Measurements from ENCODE around the gene STAG1. TPM values are rescaled to one million over a fixed set of nuclear protein-coding genes. Genes with fewer than 3 reads are reported as not detected.
"Not testable (repeated sequence)": the region's sequence is repeated elsewhere in the genome, so short reads cannot be mapped to it uniquely, and the experiment has no call there.

The STAG1 gene
- total RNA-seq, 4 donors from 2014 or later: 32.6 to 44.0 (median 40.5) TPM

DNA sequence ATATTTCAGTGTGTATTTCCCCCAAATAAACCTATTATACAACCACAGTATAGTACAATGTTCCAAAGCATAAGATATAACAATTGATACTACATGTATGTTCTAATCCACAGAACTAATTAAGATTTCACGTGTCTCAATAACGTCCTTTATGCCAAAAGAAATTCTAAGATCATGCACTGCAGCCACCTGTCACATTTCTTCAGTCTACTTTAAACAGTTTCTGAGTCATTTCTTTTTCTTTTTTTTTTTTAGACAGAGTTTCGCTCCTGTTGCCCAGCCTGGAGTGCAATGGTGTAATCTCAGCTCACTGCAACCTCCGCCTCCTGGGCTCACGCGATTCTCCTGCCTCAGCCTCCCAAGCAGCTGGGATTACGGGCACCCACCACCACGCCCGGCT lies 190.2 kb downstream of the STAG1 start:
- TF ChIP-seq EP300 (IDR thresholded peaks at IDR 0.05) (no peak), POLR2AphosphoS5 (IDR thresholded peaks at IDR 0.05) (no peak), POLR2A (IDR thresholded peaks at IDR 0.05; ENCODE audit: low read depth) (no peak)
- TF ChIP-seq, protein P1, sequence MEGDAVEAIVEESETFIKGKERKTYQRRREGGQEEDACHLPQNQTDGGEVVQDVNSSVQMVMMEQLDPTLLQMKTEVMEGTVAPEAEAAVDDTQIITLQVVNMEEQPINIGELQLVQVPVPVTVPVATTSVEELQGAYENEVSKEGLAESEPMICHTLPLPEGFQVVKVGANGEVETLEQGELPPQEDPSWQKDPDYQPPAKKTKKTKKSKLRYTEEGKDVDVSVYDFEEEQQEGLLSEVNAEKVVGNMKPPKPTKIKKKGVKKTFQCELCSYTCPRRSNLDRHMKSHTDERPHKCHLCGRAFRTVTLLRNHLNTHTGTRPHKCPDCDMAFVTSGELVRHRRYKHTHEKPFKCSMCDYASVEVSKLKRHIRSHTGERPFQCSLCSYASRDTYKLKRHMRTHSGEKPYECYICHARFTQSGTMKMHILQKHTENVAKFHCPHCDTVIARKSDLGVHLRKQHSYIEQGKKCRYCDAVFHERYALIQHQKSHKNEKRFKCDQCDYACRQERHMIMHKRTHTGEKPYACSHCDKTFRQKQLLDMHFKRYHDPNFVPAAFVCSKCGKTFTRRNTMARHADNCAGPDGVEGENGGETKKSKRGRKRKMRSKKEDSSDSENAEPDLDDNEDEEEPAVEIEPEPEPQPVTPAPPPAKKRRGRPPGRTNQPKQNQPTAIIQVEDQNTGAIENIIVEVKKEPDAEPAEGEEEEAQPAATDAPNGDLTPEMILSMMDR (IDR thresholded peaks at IDR 0.05): no peak
- H3K4me3 ChIP-seq: no peak overlapping the region

DNA sequence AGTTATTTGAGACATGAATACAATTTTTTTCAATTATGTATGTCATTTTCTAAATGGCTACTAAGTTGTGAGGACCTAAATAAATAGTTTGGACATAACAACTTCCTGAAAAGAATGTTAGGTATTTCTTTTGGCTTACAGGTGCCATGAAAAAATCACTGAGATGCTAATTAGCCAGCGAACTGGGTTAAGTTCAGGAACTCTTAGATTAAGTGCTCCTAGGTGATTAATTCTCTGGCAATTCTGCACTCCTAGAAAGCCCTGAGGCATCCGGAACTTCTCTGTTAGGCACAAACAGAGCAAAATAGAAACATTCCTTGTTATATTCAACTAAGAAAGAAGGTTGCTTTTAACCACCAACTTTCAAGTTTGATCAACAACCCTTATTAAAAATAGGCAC lies 192.3 kb downstream of the STAG1 start:
- 86% methylated on average over 2 of the region's 2 CpGs for WGBS
- no peak for DNase-seq (ENCODE audit: extremely low spot score)
- H3K27me3 ChIP-seq: no peaks in the 10 kb centered on the region
- H3K4me3 ChIP-seq: no peak overlapping the region
- TF ChIP-seq POLR2AphosphoS5 (IDR thresholded peaks at IDR 0.05) (no peak), POLR2A (IDR thresholded peaks at IDR 0.05; ENCODE audit: low read depth) (no peak), EP300 (IDR thresholded peaks at IDR 0.05) (no peak)
- TF ChIP-seq, protein P1 (IDR thresholded peaks at IDR 0.05): no peak
- no peaks in the 10 kb centered on the region for H3K9me3 ChIP-seq
- no peaks in the 10 kb centered on the region for H3K4me1 ChIP-seq
- no peaks in the 10 kb centered on the region for H3K36me3 ChIP-seq
- intact Hi-C loops (cut with DNase I): no loop called here
- H3K27ac ChIP-seq (replicated peaks in 1 of 4): no peak overlapping the region

More for the DNA sequence above, 190.2 kb downstream of the STAG1 start:
- no peak for DNase-seq (ENCODE audit: extremely low spot score)
- WGBS: 94% methylated on average over 9 of the region's 9 CpGs
- Histone ChIP-seq H3K27ac (replicated peaks in 1 of 4) (no peak overlapping the region), H3K9me3 (no peaks in the 10 kb centered on the region), H3K36me3 (peaks cover 0 to 4% (median 0%) of the 10 kb centered on the region in 4 donors), H3K27me3 (no peaks in the 10 kb centered on the region), H3K4me1 (no peaks in the 10 kb centered on the region)
- intact Hi-C loops (cut with DNase I): no loop called here

DNA sequence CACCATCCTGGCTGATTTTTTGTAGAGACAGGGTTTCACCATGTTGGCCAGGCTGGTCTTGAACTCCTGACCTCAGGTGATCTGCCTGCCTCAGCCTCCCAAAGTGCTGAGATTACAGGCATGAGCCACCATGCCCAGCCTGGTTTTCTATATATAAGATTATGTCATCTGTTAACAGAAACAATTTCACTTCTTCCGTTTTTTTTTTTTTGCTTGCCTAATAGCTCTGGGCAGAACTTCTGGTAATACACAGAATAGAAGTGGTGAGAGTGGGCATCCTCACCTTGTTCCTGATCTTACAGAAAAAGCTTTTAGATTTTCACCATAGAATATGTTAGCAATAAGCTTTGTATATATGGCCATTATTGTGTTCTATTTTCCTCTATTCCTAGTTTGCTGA lies 202.7 kb downstream of the STAG1 start:
- H3K9me3 ChIP-seq; intact Hi-C loops (cut with DNase I): not testable (repeated sequence)
- 81% methylated on average over 1 of the region's 1 CpG for WGBS

GRCh38 chr3:136547293-136547692 lies 204.9 kb downstream of the STAG1 start:
- intact Hi-C loops (cut with DNase I): no loop called here
- Histone ChIP-seq H3K4me1 (no peaks in the 10 kb centered on the region), H3K4me3 (no peak overlapping the region), H3K27ac (replicated peaks in 1 of 4) (no peak overlapping the region), H3K9me3 (no peaks in the 10 kb centered on the region), H3K27me3 (no peaks in the 10 kb centered on the region), H3K36me3 (peaks cover 0 to 4% (median 0%) of the 10 kb centered on the region in 4 donors)
- TF ChIP-seq, protein P1 (IDR thresholded peaks at IDR 0.05): no peak
- TF ChIP-seq EP300 (IDR thresholded peaks at IDR 0.05) (no peak), POLR2AphosphoS5 (IDR thresholded peaks at IDR 0.05) (no peak), POLR2A (IDR thresholded peaks at IDR 0.05; ENCODE audit: low read depth) (no peak)
- DNase-seq (ENCODE audit: extremely low spot score): no peak

More for the DNA sequence above, 202.7 kb downstream of the STAG1 start:
- H3K4me1 ChIP-seq; H3K27ac ChIP-seq (replicated peaks in 1 of 4); H3K27me3 ChIP-seq; H3K4me3 ChIP-seq; H3K36me3 ChIP-seq; DNase-seq (ENCODE audit: extremely low spot score): not testable (repeated sequence)

- Histone ChIP-seq H3K4me3 (no peak overlapping the region), H3K9me3 (no peaks in the 10 kb centered on the region), H3K27ac (replicated peaks in 1 of 4) (no peak overlapping the region), H3K27me3 (no peaks in the 10 kb centered on the region), H3K36me3 (peaks cover 0 to 4% (median 0%) of the 10 kb centered on the region in 4 donors), H3K4me1 (no peaks in the 10 kb centered on the region)
- TF ChIP-seq, protein P1 (IDR thresholded peaks at IDR 0.05): no peak
- no peak for TF ChIP-seq POLR2A (IDR thresholded peaks at IDR 0.05; ENCODE audit: low read depth)
- TF ChIP-seq EP300 (IDR thresholded peaks at IDR 0.05): no peak
- TF ChIP-seq POLR2AphosphoS5 (IDR thresholded peaks at IDR 0.05): no peak
- intact Hi-C loops (cut with DNase I): no loop called here
- no peak for DNase-seq (ENCODE audit: extremely low spot score)
These were observed 205.5 kb downstream of the STAG1 start for GRCh38 chr3:136546720-136547119.

Measured in esophagus muscularis mucosa (tissue), 4 donors.